CD4-positive, alpha-beta T cell (primary cell): ENCODE results near the gene FCAMR. TPM values are rescaled to one million over a fixed set of nuclear protein-coding genes. Genes with fewer than 3 reads are reported as not detected.

Experiments used
- ATAC-seq: fragments of 200-7000 bp; cut with Tn5 transposase; one replicate; pipeline ENCODE4 v1.10.0; 2022; ENCODE audit warnings: mild to moderate bottlenecking; ENCODE audit not compliant: poor library complexity
- CTCF ChIA-PET: fragments of 350-600 bp; sonication (Branson Sonifier 250); formaldehyde crosslinking; loops from one replicate; lab custom pipeline; 2021; ENCODE audit warnings: antibody characterized with exemption, inconsistent platforms; lab: Charles Lee
- POLR2A ChIA-PET: fragments of 350-600 bp; sonication (Branson Sonifier 250); formaldehyde crosslinking; loops from one replicate; lab custom pipeline; 2021; ENCODE audit warnings: antibody characterized with exemption, inconsistent platforms; lab: Charles Lee
- DNase-seq, 14 experiments: peaks; one replicate each; pipeline ENCODE4 v3.0.0-alpha.2; 2013 to 2020; ENCODE audit warnings: mixed read lengths in 2 of 14
- H3K27ac ChIP-seq, 2 donors: one replicate each; pipeline versions ENCODE4 v1.5.1 to v1.7.0; 2013; ENCODE audit warnings: low read length in 2 of 2, low read depth in 1 of 2, mild to moderate bottlenecking in 1 of 2
- H3K27me3 ChIP-seq, 2 experiments: 1 replicate in 1 of 2; 2 replicates in 1 of 2; pipeline versions ENCODE4 v1.6.1 to v1.7.0; 2013; ENCODE audit warnings: low read length in 2 of 2, control low read depth in 1 of 2, mild to moderate bottlenecking in 1 of 2, moderate library complexity in 1 of 2; ENCODE audit not compliant: insufficient read depth in 2 of 2, control insufficient read depth in 1 of 2
- H3K36me3 ChIP-seq: one replicate; pipeline ENCODE4 v1.6.1; 2013; ENCODE audit warnings: low read length, control low read depth; ENCODE audit not compliant: insufficient read depth
- H3K4me1 ChIP-seq: one replicate; pipeline ENCODE4 v1.6.1; 2013; ENCODE audit warnings: low read length, control low read depth; ENCODE audit not compliant: insufficient read depth
- H3K4me3 ChIP-seq: one replicate; pipeline ENCODE4 v1.5.1; 2013; ENCODE audit warnings: mild to moderate bottlenecking, low read length, moderate library complexity
- H3K9me3 ChIP-seq, 2 experiments: 1 replicate in 1 of 2; 2 replicates in 1 of 2; pipeline versions ENCODE4 v1.6.1 to v1.7.0; 2013; ENCODE audit warnings: low read length in 2 of 2, mild to moderate bottlenecking in 2 of 2, control low read depth in 1 of 2, moderate library complexity in 1 of 2; ENCODE audit not compliant: control insufficient read depth in 1 of 2, insufficient read depth in 1 of 2
- H3K27ac Mint-ChIP-seq: one replicate; pipeline ENCODE4 v1.8.0; 2020; ENCODE audit warnings: mixed read lengths
- H3K27me3 Mint-ChIP-seq: one replicate; pipeline ENCODE4 v1.8.0; 2021; ENCODE audit warnings: mixed read lengths
- H3K36me3 Mint-ChIP-seq: one replicate; pipeline ENCODE4 v1.8.0; 2021; ENCODE audit warnings: low read depth, mixed read lengths
- H3K4me1 Mint-ChIP-seq: one replicate; pipeline ENCODE4 v1.8.0; 2021; ENCODE audit warnings: low read depth, mixed read lengths
- H3K4me3 Mint-ChIP-seq: one replicate; pipeline ENCODE4 v1.8.0; 2020; ENCODE audit warnings: mild to moderate bottlenecking, mixed read lengths
- H3K9me3 Mint-ChIP-seq: one replicate; pipeline ENCODE4 v1.8.0; 2020; ENCODE audit warnings: mixed read lengths
- intact Hi-C, 2 experiments: fragments of 100-400 bp; cut with DNase I in 1 of 2; cut with micrococcal nuclease in 1 of 2; formaldehyde crosslinking; loops; one replicate each; pipeline versions ENCODE4 v1.15.1 to v1.9.0; 2023 to 2025; cut with DNase I, micrococcal nuclease
- total RNA-seq, 174 experiments: library from RNA in 2 of 174; stranded (reverse) in 2 of 174; gene quantifications; one replicate each; pipeline ENCODE4 v1.2.3 and lab custom pipeline; 2021 to 2026
- TF ChIP-seq, protein P1 (sequence below): fragments of 200-600 bp; IDR thresholded peaks from one replicate; pipeline ENCODE4 v1.8.0; 2022; ENCODE audit warnings: antibody characterized with exemption, mild to moderate bottlenecking

The FCAMR gene
- total RNA-seq, 2 experiments from 2014 or later = not detected

DNA sequence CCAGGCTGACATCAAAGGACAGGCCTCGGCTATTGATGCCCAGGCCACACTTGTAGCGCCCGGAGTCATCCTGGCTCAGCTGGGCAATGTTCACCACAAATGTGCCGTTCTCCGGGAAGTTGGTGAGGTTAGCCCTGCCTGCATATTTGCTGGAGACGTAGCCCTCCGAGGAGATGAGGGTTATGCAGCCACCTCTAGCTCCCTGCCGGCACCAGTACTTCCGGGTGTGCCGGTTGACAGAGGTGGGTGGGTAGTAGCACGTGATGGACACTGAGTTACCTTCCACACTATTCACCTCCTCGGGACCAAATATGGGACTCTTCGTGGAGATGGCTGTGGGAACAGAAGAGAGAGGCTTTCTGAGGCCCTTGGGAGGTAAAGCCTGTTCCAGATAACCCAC is 31.1 kb downstream of the FCAMR start:
- peaks cover 4% of the 10 kb centered on the region for H3K27me3 Mint-ChIP-seq
- Histone ChIP-seq H3K27me3 (no peaks in the 10 kb centered on the region), H3K36me3 (no peaks in the 10 kb centered on the region), H3K4me1 (no peaks in the 10 kb centered on the region), H3K27ac (no peak overlapping the region), H3K9me3 (no peaks in the 10 kb centered on the region), H3K4me3 (no peak overlapping the region)
- POLR2A ChIA-PET = interaction anchor here (0.9 to 1.2 kb wide), 2 partner anchors 30 to 43 kb away, joined by 3 read pairs; no protein-coding TSS in a partner anchor
- CTCF ChIA-PET = interaction anchor here (0.6 kb wide), 1 partner anchor 59 kb away, joined by 3 read pairs; no protein-coding TSS in a partner anchor
- no peak overlapping the region for H3K27ac Mint-ChIP-seq
- H3K4me1 Mint-ChIP-seq = no peaks in the 10 kb centered on the region
- no peaks in the 10 kb centered on the region for H3K9me3 Mint-ChIP-seq
- no peaks in the 10 kb centered on the region for H3K36me3 Mint-ChIP-seq
- H3K4me3 Mint-ChIP-seq = no peak overlapping the region
- ATAC-seq (no peak), DNase-seq (no peak)
- intact Hi-C loops = loop anchor here in 1 of 2 experiments (10.0 kb wide), 1 partner anchor 136 kb away; no protein-coding TSS in a partner anchor
- TF ChIP-seq, protein P1, sequence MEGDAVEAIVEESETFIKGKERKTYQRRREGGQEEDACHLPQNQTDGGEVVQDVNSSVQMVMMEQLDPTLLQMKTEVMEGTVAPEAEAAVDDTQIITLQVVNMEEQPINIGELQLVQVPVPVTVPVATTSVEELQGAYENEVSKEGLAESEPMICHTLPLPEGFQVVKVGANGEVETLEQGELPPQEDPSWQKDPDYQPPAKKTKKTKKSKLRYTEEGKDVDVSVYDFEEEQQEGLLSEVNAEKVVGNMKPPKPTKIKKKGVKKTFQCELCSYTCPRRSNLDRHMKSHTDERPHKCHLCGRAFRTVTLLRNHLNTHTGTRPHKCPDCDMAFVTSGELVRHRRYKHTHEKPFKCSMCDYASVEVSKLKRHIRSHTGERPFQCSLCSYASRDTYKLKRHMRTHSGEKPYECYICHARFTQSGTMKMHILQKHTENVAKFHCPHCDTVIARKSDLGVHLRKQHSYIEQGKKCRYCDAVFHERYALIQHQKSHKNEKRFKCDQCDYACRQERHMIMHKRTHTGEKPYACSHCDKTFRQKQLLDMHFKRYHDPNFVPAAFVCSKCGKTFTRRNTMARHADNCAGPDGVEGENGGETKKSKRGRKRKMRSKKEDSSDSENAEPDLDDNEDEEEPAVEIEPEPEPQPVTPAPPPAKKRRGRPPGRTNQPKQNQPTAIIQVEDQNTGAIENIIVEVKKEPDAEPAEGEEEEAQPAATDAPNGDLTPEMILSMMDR = no peak

DNA sequence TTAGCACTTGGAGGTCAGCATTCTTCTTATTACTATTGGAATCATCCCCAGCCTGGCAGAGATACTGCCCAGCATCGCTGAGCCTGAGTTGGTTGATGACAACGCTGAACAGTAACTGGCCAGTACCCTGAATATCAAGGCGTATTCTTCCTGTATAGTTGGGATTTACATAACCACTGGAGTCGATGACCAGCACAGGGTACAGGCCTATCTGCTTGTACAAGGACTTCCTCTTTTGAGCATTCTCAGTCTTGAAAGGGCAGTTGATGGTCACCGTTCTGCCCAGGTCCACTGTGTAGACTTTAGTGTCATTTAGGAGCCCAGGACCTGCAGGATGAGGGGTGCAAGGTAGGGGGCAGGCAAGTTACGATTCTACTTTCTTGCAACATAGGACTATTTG is 32.8 kb downstream of the FCAMR start:
- TF ChIP-seq, protein P1 = no peak
- ATAC-seq (no peak), DNase-seq (no peak)
- no peaks in the 10 kb centered on the region for H3K36me3 Mint-ChIP-seq
- no peaks in the 10 kb centered on the region for H3K27me3 Mint-ChIP-seq
- Histone ChIP-seq H3K4me1 (peaks cover 11% of the 10 kb centered on the region), H3K4me3 (no peak overlapping the region), H3K27ac (no peak overlapping the region), H3K36me3 (no peaks in the 10 kb centered on the region), H3K9me3 (no peaks in the 10 kb centered on the region), H3K27me3 (no peaks in the 10 kb centered on the region)
- CTCF ChIA-PET = no interaction called here
- H3K9me3 Mint-ChIP-seq = no peaks in the 10 kb centered on the region
- POLR2A ChIA-PET = no interaction called here
- no peak overlapping the region for H3K4me3 Mint-ChIP-seq
- no peak overlapping the region for H3K27ac Mint-ChIP-seq
- H3K4me1 Mint-ChIP-seq = peaks cover 11% of the 10 kb centered on the region
- intact Hi-C loops = loop anchor here in 1 of 2 experiments (10.0 kb wide), 1 partner anchor 137 kb away; no protein-coding TSS in a partner anchor

DNA sequence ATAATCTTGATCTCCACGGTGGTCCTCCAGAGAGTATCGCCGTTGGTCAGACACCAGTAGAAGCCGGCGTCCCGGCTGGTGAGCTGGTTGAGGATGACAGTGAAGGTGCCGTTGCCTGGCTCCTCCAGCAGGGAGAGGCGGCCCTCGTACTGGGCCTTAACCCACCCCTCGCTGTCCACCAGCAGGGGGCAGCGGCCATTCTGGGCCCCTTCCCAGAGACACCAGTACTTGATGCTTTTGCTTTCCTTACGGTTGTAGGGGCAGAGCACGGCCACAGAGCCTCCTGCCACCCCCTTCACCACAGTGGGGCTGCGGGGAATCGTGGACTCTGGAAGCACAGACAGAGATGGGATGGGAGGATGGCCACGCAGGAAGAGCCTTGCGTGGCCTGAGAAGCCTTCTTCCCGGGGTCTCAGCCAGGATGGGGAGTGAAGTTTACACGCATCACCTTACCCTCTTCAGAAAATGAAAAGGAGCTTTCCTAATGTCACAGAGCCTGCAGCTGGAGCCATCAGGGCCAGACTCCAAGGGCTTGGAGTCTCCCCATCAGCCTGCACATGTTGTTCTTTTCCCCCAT is 34.7 kb downstream of the FCAMR start:
- no peaks in the 10 kb centered on the region for H3K36me3 Mint-ChIP-seq

More for the DNA sequence above, 34.7 kb downstream of the FCAMR start:
- no peaks in the 10 kb centered on the region for H3K9me3 Mint-ChIP-seq
- H3K4me3 ChIP-seq = no peak overlapping the region
- H3K4me1 Mint-ChIP-seq = peaks cover 29% of the 10 kb centered on the region
- no peaks in the 10 kb centered on the region for H3K36me3 ChIP-seq
- H3K27ac ChIP-seq = no peak overlapping the region
- DNase-seq (peak in 8 of 14 experiments; percentile 20 to 71 (median 49)), ATAC-seq (peak; percentile 55)
- H3K27me3 Mint-ChIP-seq = no peaks in the 10 kb centered on the region
- ChIA-PET CTCF (interaction anchor here (0.5 to 3.2 kb wide), 5 partner anchors 14 to 47 kb away, joined by 3 to 10 read pairs (median 5); partner anchors contain the start of gene FCMR), POLR2A (interaction anchor here (1.0 to 1.2 kb wide), 2 partner anchors 17 to 46 kb away, joined by 3 to 5 read pairs; no protein-coding TSS in a partner anchor)
- H3K4me1 ChIP-seq = peaks cover 24% of the 10 kb centered on the region
- no peaks in the 10 kb centered on the region for H3K27me3 ChIP-seq
- H3K27ac Mint-ChIP-seq = no peak overlapping the region
- intact Hi-C loops = loop anchor here in 1 of 2 experiments (1.0 to 10.0 kb wide), 2 partner anchors 46 to 139 kb away; no protein-coding TSS in a partner anchor
- no peak overlapping the region for H3K4me3 Mint-ChIP-seq
- TF ChIP-seq, protein P1 = peak; percentile 60
- no peaks in the 10 kb centered on the region for H3K9me3 ChIP-seq
